Activated T-cell treated with anti-CD3 and anti-CD28 coated beads, Interleukin-2, amount 50 U/mL, for 72 hours (primary cell): ENCODE data around the gene KCNK3. TPM values are rescaled to one million over a fixed set of nuclear protein-coding genes. Genes with fewer than 3 reads are reported as not detected.
A peak's percentile ranks its signal among the peaks of the same experiment; 100 is the strongest.

Experiments used
- ATAC-seq, 2 donors: fragments of 150-1000 bp; cut with Tn5 transposase; replicated peaks in 1 of 2; 2 replicates each; pipeline ENCODE4 v1.10.0; 2021; ENCODE audit warnings: moderate library complexity in 2 of 2, mild to moderate bottlenecking in 1 of 2
- DNase-seq, 2 donors: peaks; one replicate each; pipeline ENCODE4 v3.0.0; 2021 to 2022; ENCODE audit warnings: mixed read lengths in 1 of 2
- H3K27ac Mint-ChIP-seq: one replicate; pipeline ENCODE4 v1.8.0; 2022; ENCODE audit warnings: mild to moderate bottlenecking, moderate library complexity, mixed read lengths
- H3K27me3 Mint-ChIP-seq: one replicate; pipeline ENCODE4 v1.8.0; 2022; ENCODE audit warnings: low read depth, mixed read lengths
- H3K36me3 Mint-ChIP-seq, 2 donors: one replicate each; pipeline ENCODE4 v1.8.0; 2022; ENCODE audit warnings: mixed read lengths in 2 of 2, mild to moderate bottlenecking in 1 of 2; ENCODE audit not compliant: insufficient read depth in 2 of 2
- H3K4me1 Mint-ChIP-seq: one replicate; pipeline ENCODE4 v1.8.0; 2022; ENCODE audit warnings: low read depth, mixed read lengths
- H3K4me3 Mint-ChIP-seq, 2 donors: one replicate each; pipeline ENCODE4 v1.8.0; 2022; ENCODE audit warnings: mild to moderate bottlenecking in 2 of 2, mixed read lengths in 2 of 2, moderate library complexity in 2 of 2
- H3K9me3 Mint-ChIP-seq, 2 donors: one replicate each; pipeline ENCODE4 v1.8.0; 2022; ENCODE audit warnings: mixed read lengths in 2 of 2
- total RNA-seq, 2 donors: library from RNA; stranded (reverse); gene quantifications; one replicate each; pipeline ENCODE4 v1.2.3, GENCODE V29; 2022

KCNK3 gene
- total RNA-seq, 2 donors from 2014 or later, result not detected

GRCh38 chr2:26685989-26686839 lies 6.3 kb upstream of the KCNK3 start:
- no peaks in the 10 kb centered on the region for H3K36me3 Mint-ChIP-seq
- no peak overlapping the region for H3K4me3 Mint-ChIP-seq
- no peak overlapping the region for H3K27ac Mint-ChIP-seq
- H3K4me1 Mint-ChIP-seq, result no peaks in the 10 kb centered on the region
- H3K9me3 Mint-ChIP-seq, result no peaks in the 10 kb centered on the region
- no peak for DNase-seq
- peaks cover 51% of the 10 kb centered on the region for H3K27me3 Mint-ChIP-seq
- no peak for ATAC-seq

- DNase-seq (no peak), ATAC-seq (no peak)
- Mint-ChIP-seq H3K36me3 (no peaks in the 10 kb centered on the region), H3K27ac (no peak overlapping the region), H3K9me3 (no peaks in the 10 kb centered on the region), H3K27me3 (peaks cover 57% of the 10 kb centered on the region), H3K4me1 (peaks cover 3% of the 10 kb centered on the region), H3K4me3 (no peak overlapping the region)
Observed at GRCh38 chr2:26687328-26687727, 5.2 kb upstream of the KCNK3 start.

- H3K36me3 Mint-ChIP-seq, result no peaks in the 10 kb centered on the region
- H3K4me3 Mint-ChIP-seq, result no peak overlapping the region
- H3K27ac Mint-ChIP-seq, result no peak overlapping the region
- H3K27me3 Mint-ChIP-seq, result peaks cover 54% of the 10 kb centered on the region
- no peaks in the 10 kb centered on the region for H3K9me3 Mint-ChIP-seq
- DNase-seq (no peak), ATAC-seq (no peak)
- H3K4me1 Mint-ChIP-seq, result peaks cover 5% of the 10 kb centered on the region
Observed at GRCh38 chr2:26687801-26688200, 4.7 kb upstream of the KCNK3 start.

- DNase-seq (no peak), ATAC-seq (no peak)
- Mint-ChIP-seq H3K36me3 (no peaks in the 10 kb centered on the region), H3K4me3 (no peak overlapping the region), H3K27ac (no peak overlapping the region), H3K9me3 (no peaks in the 10 kb centered on the region), H3K4me1 (peaks cover 5% of the 10 kb centered on the region), H3K27me3 (peaks cover 72% of the 10 kb centered on the region)
Observed at GRCh38 chr2:26691161-26691560, 1.4 kb upstream of the KCNK3 start.

GRCh38 chr2:26691881-26692278 lies 642 bp upstream of the KCNK3 start:
- no peaks in the 10 kb centered on the region for H3K9me3 Mint-ChIP-seq
- H3K27me3 Mint-ChIP-seq, result peaks cover 72% of the 10 kb centered on the region
- ATAC-seq, result no peak

GRCh38 chr2:26692897-26693849 lies 651 bp downstream of the KCNK3 start:
- peak in 1 of 2 donors; percentile 8 for DNase-seq
- Mint-ChIP-seq H3K4me3 (no peak overlapping the region), H3K27me3 (peaks cover 78% of the 10 kb centered on the region), H3K27ac (no peak overlapping the region), H3K36me3 (no peaks in the 10 kb centered on the region), H3K4me1 (peaks cover 5% of the 10 kb centered on the region), H3K9me3 (no peaks in the 10 kb centered on the region)
- peak; percentile 21 to 40 for ATAC-seq

More at GRCh38 chr2:26691881-26692278, 642 bp upstream of the KCNK3 start:
- Mint-ChIP-seq H3K36me3 (no peaks in the 10 kb centered on the region), H3K4me1 (peaks cover 5% of the 10 kb centered on the region), H3K4me3 (peak overlapping the region in 1 of 2 donors; percentile 65), H3K27ac (no peak overlapping the region)
- no peak for DNase-seq

- Mint-ChIP-seq H3K27me3 (peaks cover 74% of the 10 kb centered on the region), H3K27ac (no peak overlapping the region), H3K4me3 (no peak overlapping the region), H3K9me3 (no peaks in the 10 kb centered on the region), H3K36me3 (no peaks in the 10 kb centered on the region), H3K4me1 (peaks cover 5% of the 10 kb centered on the region)
- ATAC-seq (no peak), DNase-seq (no peak)
Observed at GRCh38 chr2:26694001-26694400, 1.5 kb downstream of the KCNK3 start.

GRCh38 chr2:26696351-26696816 lies 3.9 kb downstream of the KCNK3 start:
- Mint-ChIP-seq H3K4me3 (no peak overlapping the region), H3K9me3 (no peaks in the 10 kb centered on the region), H3K4me1 (peaks cover 5% of the 10 kb centered on the region), H3K27me3 (peaks cover 67% of the 10 kb centered on the region), H3K36me3 (no peaks in the 10 kb centered on the region), H3K27ac (no peak overlapping the region)
- ATAC-seq (peak; percentile 59 to 71), DNase-seq (peak in 1 of 2 donors; percentile 12)

GRCh38 chr2:26697425-26697824 lies 4.9 kb downstream of the KCNK3 start:
- Mint-ChIP-seq H3K27ac (no peak overlapping the region), H3K4me3 (no peak overlapping the region), H3K4me1 (peaks cover under 1% of the 10 kb centered on the region), H3K36me3 (no peaks in the 10 kb centered on the region), H3K27me3 (peaks cover 62% of the 10 kb centered on the region), H3K9me3 (no peaks in the 10 kb centered on the region)
- no peak for DNase-seq
- ATAC-seq, result no peak

GRCh38 chr2:26699295-26699694 lies 6.8 kb downstream of the KCNK3 start:
- H3K9me3 Mint-ChIP-seq, result no peaks in the 10 kb centered on the region

GRCh38 chr2:26700078-26700477 lies 7.6 kb downstream of the KCNK3 start:
- no peaks in the 10 kb centered on the region for H3K4me1 Mint-ChIP-seq
- H3K4me3 Mint-ChIP-seq, result no peak overlapping the region
- H3K27me3 Mint-ChIP-seq, result peaks cover 43% of the 10 kb centered on the region
- H3K36me3 Mint-ChIP-seq, result no peaks in the 10 kb centered on the region
- H3K9me3 Mint-ChIP-seq, result no peaks in the 10 kb centered on the region
- H3K27ac Mint-ChIP-seq, result no peak overlapping the region
- no peak for ATAC-seq
- no peak for DNase-seq

More at GRCh38 chr2:26699295-26699694, 6.8 kb downstream of the KCNK3 start:
- peaks cover 51% of the 10 kb centered on the region for H3K27me3 Mint-ChIP-seq
- no peaks in the 10 kb centered on the region for H3K36me3 Mint-ChIP-seq
- no peak overlapping the region for H3K4me3 Mint-ChIP-seq
- H3K4me1 Mint-ChIP-seq, result no peaks in the 10 kb centered on the region
- ATAC-seq (no peak), DNase-seq (no peak)
- no peak overlapping the region for H3K27ac Mint-ChIP-seq

- no peak for ATAC-seq
- H3K9me3 Mint-ChIP-seq, result no peaks in the 10 kb centered on the region
Observed at GRCh38 chr2:26701596-26701995, 9.1 kb downstream of the KCNK3 start.

GRCh38 chr2:26702025-26702424 lies 9.5 kb downstream of the KCNK3 start:
- H3K4me3 Mint-ChIP-seq, result no peak overlapping the region

More at GRCh38 chr2:26701596-26701995, 9.1 kb downstream of the KCNK3 start:
- Mint-ChIP-seq H3K27me3 (peaks cover 28% of the 10 kb centered on the region), H3K36me3 (no peaks in the 10 kb centered on the region), H3K27ac (no peak overlapping the region), H3K4me3 (no peak overlapping the region), H3K4me1 (no peaks in the 10 kb centered on the region)
- DNase-seq, result no peak

More at GRCh38 chr2:26702025-26702424, 9.5 kb downstream of the KCNK3 start:
- ATAC-seq (no peak), DNase-seq (no peak)
- H3K36me3 Mint-ChIP-seq, result no peaks in the 10 kb centered on the region
- H3K27ac Mint-ChIP-seq, result no peak overlapping the region
- no peaks in the 10 kb centered on the region for H3K4me1 Mint-ChIP-seq
- H3K27me3 Mint-ChIP-seq, result peaks cover 23% of the 10 kb centered on the region
- H3K9me3 Mint-ChIP-seq, result no peaks in the 10 kb centered on the region
